ENCODE data around the gene MXI1.
A peak's percentile ranks its signal among the peaks of the same experiment; 100 is the strongest.

MXI1 gene

DNA sequence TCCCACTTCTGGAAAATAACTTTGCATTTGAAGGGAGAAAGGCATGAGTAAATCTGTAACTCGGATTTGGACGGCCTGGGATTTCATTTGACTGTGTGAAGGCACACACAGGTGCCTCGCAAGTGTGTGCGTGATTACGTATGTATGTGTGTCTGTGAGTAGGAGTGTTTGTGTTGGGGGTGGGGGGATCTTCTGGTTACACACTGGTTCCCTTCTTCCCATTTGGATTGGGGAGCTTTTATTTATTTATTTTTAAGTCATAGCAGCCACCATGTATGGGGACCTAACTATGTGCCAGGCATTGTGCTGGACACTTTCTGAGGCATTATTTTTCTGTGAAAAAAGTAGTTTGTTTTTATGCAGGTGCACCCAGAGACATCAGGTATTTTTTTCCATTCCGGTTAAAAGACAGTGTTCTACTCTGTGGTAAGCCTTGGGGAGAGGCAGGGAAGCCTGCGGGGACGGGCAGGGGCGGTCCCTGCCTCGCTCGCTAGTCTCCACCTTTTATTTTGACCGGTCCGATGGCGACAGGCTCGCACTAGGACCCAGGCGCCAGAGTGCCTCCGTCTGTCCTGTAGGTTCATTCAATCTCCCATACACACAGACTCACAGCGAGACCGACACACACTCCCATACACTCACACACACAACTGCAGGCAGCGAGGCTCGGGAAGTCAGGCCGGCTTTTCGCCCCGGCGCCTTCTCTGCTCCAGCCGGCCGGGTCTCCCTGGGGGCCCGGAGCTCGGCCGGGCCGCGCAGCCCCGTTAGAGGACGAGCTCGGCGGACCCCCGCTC, at the start of gene MXI1:
TSS of gene MXI1 (plus strand) at position 595 of the 794 bp plus-strand sequence. CDS start 204 bp downstream, outside the sequence.
- intact Hi-C loops (cut with micrococcal nuclease): loop anchor here (5.0 kb wide), 2 partner anchors 50 to 65 kb away; no protein-coding TSS in a partner anchor
- Mint-ChIP-seq H3K9me3 (no peaks in the 10 kb centered on the region), H3K27me3 (peaks cover 19% of the 10 kb centered on the region), H3K27ac (peak within 1 kb of the TSS; percentile 92), H3K4me3 (peak within 1 kb of the TSS; percentile 93), H3K4me1 (ENCODE audit: low read depth) (peaks cover 53% of the 10 kb centered on the region), H3K36me3 (ENCODE audit: low read depth) (peaks cover 27% of the 10 kb centered on the region)

DNA sequence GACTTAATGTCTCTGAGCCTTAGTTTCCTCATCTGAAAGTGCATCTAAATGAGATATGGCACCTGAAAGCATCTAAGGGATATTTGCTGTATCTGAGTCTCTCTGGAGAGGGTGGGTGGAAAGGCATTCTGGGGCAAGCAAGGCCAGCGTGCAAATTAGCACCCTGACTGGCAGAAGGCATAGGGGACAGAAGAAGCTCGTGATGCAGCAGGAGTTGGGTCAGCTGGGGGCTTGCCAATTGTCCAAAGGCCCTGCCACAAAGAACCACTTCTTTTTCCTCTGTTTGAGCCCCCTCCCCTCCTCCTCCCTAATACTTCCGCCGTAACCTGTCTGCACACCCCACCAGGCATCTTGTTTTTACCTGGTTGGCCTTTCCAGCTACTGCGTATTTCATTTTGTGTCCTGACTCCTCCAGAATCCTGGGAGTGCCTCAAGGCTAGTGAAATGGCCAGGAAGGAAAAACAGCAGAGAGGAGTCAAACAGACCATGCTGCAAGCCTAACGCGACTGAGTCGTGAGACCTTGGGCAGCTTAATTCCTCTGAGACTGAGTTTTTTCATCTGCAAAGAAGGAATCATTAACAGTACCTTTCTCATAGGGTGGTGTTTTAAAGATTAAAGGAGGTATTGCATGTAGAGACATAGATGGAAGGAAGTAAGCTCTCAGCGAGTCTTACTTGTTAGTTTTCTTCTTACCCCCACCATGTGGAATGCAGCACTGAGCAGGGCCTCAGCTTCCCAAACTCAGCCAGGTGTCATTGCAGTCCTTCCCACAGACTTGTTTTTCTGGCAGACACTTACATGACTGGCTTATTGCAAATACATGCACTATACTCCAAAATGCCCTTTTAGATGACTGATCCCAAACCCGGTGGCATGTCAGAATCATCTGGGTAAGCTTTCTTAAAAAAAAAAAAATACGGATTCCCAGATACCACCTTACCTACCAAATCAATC, 49.1 kb upstream of the MXI1 start:
- Mint-ChIP-seq H3K4me1 (ENCODE audit: low read depth) (peaks cover 48% of the 10 kb centered on the region), H3K36me3 (ENCODE audit: low read depth) (no peaks in the 10 kb centered on the region), H3K27me3 (peaks cover 8% of the 10 kb centered on the region), H3K4me3 (no peak overlapping the region), H3K27ac (no peak overlapping the region), H3K9me3 (no peaks in the 10 kb centered on the region)
- intact Hi-C loops (cut with micrococcal nuclease): loop anchor here (5.0 kb wide), 1 partner anchor 49 kb away; the partner anchor contains the start of gene MXI1

DNA sequence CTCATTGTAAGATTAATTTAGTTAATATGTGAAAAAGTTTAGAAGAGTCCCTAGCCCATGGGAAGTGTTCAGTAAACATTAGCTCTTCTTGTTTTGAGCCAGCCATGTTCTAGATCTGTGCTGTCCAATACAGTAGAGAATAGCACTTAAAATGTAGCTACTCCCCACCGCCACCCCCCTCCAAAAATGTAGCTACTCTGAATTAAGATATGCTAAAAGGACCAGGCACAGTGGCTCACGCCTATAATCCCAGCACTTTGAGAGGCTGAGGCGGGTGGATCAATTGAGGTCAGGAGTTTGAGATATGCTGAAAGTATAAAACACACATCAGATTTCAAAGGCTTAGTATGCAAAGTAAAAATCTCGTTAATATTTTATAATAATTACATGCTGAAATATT, 47.3 kb upstream of the MXI1 start:
- H3K4me3 Mint-ChIP-seq: no peak overlapping the region
- no peaks in the 10 kb centered on the region for H3K36me3 Mint-ChIP-seq (ENCODE audit: low read depth)
- no peaks in the 10 kb centered on the region for H3K9me3 Mint-ChIP-seq
- intact Hi-C loops (cut with micrococcal nuclease): no loop called here
- no peak overlapping the region for H3K27ac Mint-ChIP-seq
- H3K27me3 Mint-ChIP-seq: peaks cover 9% of the 10 kb centered on the region
- peaks cover 45% of the 10 kb centered on the region for H3K4me1 Mint-ChIP-seq (ENCODE audit: low read depth)

DNA sequence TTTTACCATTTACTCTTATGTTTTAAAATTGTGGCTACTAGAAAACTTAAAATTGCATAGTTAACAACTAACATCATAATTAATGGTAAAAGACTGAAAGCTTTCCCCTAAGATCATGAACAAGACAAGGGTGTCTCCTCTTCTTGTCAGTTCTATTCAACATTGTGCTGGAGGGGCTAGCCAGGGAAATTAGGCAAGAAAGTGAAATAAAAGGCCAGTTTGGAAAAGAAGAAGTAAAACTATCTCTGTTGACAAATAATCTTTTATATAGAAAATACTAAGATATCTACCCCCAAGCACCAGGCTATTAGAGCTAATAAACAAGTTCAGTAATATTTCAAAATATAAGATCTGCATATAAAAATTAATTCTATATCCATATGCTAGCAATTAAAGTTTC, 46.9 kb upstream of the MXI1 start:
- Mint-ChIP-seq H3K27ac (no peak overlapping the region), H3K9me3 (no peaks in the 10 kb centered on the region), H3K27me3 (peaks cover 9% of the 10 kb centered on the region), H3K4me1 (ENCODE audit: low read depth) (peaks cover 46% of the 10 kb centered on the region), H3K4me3 (no peak overlapping the region), H3K36me3 (ENCODE audit: low read depth) (no peaks in the 10 kb centered on the region)
- intact Hi-C loops (cut with micrococcal nuclease): no loop called here

DNA sequence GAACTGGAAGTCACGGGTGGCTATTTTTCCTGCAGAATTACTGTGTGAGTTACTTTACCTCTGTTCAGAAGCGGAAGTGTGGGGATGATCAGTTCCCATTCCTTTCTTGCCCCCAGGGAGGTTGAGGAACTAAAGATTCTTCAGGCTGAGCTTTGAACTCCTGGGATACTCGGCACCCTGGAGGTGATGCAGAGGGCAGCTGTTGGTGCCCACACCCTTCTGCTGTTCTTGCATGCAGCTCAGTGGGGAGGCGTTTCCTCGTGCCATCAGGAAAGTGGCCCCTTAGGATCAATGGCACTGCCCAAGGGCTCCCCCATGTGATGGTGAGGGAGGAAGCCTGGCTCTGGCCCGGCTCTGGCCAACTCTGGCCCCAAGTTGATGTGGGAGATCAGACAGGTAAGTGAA, 44.7 kb upstream of the MXI1 start:
- Mint-ChIP-seq H3K4me1 (ENCODE audit: low read depth) (peaks cover 38% of the 10 kb centered on the region), H3K27me3 (peaks cover 25% of the 10 kb centered on the region), H3K9me3 (no peaks in the 10 kb centered on the region), H3K4me3 (peak overlapping the region; percentile 4), H3K36me3 (ENCODE audit: low read depth) (no peaks in the 10 kb centered on the region), H3K27ac (peak overlapping the region; percentile 34)
- intact Hi-C loops (cut with micrococcal nuclease): no loop called here

DNA sequence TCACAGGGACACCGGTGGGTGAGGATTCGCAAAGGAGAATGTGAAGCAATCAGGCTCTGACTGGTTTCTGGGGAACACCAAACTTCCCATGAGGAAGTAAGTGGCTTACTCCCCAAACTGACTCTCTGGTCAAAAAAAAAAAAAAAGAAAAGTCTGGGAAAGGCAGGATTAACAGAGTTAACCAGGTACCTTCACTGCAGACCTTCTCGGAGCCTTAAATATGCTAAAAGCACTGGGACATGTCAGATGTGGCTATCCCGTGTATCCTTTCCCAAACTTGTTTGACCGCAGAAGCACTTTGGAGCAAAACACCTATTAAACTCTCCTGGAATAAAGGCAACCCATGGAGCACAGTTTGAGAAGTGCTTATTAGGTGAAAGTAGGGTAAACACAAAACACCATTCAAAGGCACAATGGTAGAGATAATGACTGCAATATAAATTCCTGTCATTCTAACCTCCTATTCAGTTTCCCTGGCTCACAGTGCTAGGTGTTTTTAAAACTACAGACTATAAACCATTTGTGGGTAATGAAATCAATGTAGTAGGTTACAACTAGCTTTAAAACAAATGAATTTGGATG, 44.1 kb upstream of the MXI1 start:
- no peaks in the 10 kb centered on the region for H3K36me3 Mint-ChIP-seq (ENCODE audit: low read depth)
- H3K4me1 Mint-ChIP-seq (ENCODE audit: low read depth): peaks cover 43% of the 10 kb centered on the region
- intact Hi-C loops (cut with micrococcal nuclease): no loop called here
- no peak overlapping the region for H3K4me3 Mint-ChIP-seq
- H3K27me3 Mint-ChIP-seq: peaks cover 27% of the 10 kb centered on the region
- no peaks in the 10 kb centered on the region for H3K9me3 Mint-ChIP-seq
- peak overlapping the region; percentile 34 for H3K27ac Mint-ChIP-seq

DNA sequence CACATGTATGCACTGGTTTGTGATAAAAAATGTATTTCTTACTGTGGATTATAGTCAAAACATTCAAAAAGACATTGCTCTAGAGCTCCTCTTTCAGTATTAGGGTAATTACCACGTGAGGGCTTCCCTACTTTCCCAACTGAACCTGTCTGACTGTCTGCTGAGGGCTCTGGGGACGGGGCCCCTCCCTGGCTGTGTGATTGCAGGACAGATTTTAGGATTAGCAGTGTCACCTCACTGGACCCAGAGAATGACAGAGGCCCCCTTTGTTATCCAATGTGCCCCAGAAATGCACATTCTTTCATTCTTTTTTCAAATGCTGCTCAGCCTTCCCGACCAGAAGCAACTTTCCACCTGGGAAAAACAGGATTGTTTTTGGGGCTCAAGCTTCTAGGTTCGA, 43.6 kb upstream of the MXI1 start:
- H3K36me3 Mint-ChIP-seq (ENCODE audit: low read depth): no peaks in the 10 kb centered on the region
- no peaks in the 10 kb centered on the region for H3K9me3 Mint-ChIP-seq
- H3K4me1 Mint-ChIP-seq (ENCODE audit: low read depth): peaks cover 49% of the 10 kb centered on the region
- H3K4me3 Mint-ChIP-seq: no peak overlapping the region
- H3K27ac Mint-ChIP-seq: no peak overlapping the region
- H3K27me3 Mint-ChIP-seq: peaks cover 31% of the 10 kb centered on the region
- intact Hi-C loops (cut with micrococcal nuclease): no loop called here

DNA sequence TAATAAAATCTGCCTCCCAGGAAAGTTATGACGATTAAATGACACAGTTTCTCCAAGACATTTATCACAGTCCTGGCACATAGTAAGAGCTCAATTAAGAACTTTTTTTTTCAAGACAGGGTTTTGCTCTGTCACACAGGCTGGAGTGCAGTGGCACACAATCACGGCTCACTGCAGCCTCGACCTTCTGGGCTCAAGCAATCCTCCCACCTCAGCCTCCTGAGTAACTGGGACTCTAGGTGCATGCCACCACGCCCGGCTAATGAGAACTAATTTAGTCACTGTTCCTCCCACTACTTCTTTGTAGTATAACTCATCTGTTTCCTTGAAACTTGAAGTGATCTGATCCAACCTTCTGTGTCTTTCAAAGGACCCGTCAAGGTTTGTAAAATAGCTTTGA, 42.2 kb upstream of the MXI1 start:
- intact Hi-C loops (cut with micrococcal nuclease): no loop called here
- Mint-ChIP-seq H3K27me3 (peaks cover 42% of the 10 kb centered on the region), H3K36me3 (ENCODE audit: low read depth) (no peaks in the 10 kb centered on the region), H3K9me3 (no peaks in the 10 kb centered on the region), H3K27ac (peak overlapping the region; percentile 4), H3K4me1 (ENCODE audit: low read depth) (peaks cover 56% of the 10 kb centered on the region), H3K4me3 (no peak overlapping the region)

DNA sequence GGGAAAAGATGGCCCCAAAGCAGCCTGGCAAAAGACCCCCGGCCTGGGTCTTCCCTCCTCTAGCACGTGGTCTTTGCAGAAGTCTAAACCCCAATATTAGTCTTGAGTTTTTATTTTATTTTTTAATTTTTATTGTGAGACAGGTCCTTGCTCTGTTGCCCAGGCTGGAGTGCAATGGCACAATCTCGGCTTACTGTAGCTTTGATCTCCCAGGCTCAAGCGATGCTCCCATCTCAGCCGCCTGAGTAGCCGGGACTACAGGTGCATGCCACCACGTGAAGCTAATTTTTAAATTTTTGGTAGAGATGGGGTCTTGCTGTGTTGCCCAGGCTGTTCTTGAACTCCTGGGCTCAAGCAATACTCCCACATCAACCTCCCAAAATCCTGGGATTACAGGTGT, 40.3 kb upstream of the MXI1 start:
- peaks cover 44% of the 10 kb centered on the region for H3K27me3 Mint-ChIP-seq
- H3K36me3 Mint-ChIP-seq (ENCODE audit: low read depth): no peaks in the 10 kb centered on the region
- no peak overlapping the region for H3K4me3 Mint-ChIP-seq
- H3K4me1 Mint-ChIP-seq (ENCODE audit: low read depth): peaks cover 65% of the 10 kb centered on the region
- intact Hi-C loops (cut with micrococcal nuclease): no loop called here
- H3K9me3 Mint-ChIP-seq: no peaks in the 10 kb centered on the region
- H3K27ac Mint-ChIP-seq: no peak overlapping the region

DNA sequence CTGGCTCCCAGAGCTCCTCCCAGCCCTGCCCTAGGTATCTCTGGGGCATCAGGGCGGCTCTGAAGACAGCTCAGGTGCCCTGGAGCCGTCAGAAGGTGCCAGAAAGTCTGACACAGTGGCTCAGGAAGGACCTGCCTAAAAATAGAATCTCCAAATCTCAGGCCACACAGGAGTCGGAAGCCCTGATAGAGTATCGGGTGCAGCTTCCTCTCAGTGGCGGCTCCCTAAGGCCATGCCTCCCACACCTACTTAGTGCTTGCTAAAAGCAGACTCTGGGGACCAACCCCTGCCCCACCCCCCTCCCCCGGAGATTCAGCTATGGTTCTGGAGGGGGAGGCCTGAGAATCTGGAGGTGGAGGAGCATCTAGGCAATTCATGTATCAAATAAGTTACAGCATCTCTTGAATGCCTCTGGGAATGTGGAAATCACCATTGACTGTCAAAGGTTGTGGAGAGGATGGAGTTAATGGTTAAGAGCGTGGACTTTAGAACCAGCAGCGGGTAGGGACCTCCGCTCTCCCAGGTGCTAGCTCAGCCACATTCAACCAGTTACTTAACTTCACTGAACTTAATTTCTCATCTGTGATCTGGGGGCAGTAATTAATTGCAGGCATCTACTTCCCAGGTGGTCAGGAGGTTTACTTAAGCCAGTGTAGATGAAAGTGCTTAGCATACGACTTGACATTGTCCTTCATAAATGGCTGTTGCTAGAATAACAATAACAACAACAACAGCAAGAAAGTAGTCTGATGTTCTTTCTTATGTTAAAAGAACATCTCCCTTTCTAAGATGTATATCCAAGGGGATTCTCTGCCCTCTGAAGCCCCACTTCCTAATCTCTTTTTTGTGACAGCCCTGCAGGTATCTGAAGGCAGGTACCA, 38.6 kb upstream of the MXI1 start:
- H3K27ac Mint-ChIP-seq: no peak overlapping the region
- no peaks in the 10 kb centered on the region for H3K9me3 Mint-ChIP-seq
- peaks cover 49% of the 10 kb centered on the region for H3K27me3 Mint-ChIP-seq
- H3K4me3 Mint-ChIP-seq: no peak overlapping the region
- H3K4me1 Mint-ChIP-seq (ENCODE audit: low read depth): peaks cover 52% of the 10 kb centered on the region
- H3K36me3 Mint-ChIP-seq (ENCODE audit: low read depth): no peaks in the 10 kb centered on the region
- intact Hi-C loops (cut with micrococcal nuclease): no loop called here

DNA sequence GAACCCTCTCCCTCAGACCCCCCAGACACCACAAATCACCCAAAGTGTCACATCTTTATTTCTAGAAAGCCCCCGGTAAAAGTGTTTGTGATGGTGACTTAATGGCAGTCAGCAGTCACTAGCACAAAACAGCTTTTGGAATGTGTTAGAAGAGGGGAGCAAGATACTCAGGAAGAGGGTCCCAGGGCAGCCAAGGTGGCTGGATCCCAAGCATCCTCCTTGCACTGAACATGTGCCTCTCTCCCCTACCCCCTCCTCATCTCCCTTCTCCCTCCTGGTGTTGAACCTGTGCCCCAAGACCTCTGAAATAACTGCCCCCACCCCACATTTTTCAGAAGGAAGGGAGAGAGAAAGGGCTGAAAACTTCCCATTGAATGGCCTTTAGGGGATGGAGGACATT, 37.8 kb upstream of the MXI1 start:
- Mint-ChIP-seq H3K4me3 (no peak overlapping the region), H3K27me3 (peaks cover 45% of the 10 kb centered on the region), H3K9me3 (no peaks in the 10 kb centered on the region), H3K36me3 (ENCODE audit: low read depth) (no peaks in the 10 kb centered on the region), H3K27ac (no peak overlapping the region), H3K4me1 (ENCODE audit: low read depth) (peaks cover 49% of the 10 kb centered on the region)
- intact Hi-C loops (cut with micrococcal nuclease): no loop called here

DNA sequence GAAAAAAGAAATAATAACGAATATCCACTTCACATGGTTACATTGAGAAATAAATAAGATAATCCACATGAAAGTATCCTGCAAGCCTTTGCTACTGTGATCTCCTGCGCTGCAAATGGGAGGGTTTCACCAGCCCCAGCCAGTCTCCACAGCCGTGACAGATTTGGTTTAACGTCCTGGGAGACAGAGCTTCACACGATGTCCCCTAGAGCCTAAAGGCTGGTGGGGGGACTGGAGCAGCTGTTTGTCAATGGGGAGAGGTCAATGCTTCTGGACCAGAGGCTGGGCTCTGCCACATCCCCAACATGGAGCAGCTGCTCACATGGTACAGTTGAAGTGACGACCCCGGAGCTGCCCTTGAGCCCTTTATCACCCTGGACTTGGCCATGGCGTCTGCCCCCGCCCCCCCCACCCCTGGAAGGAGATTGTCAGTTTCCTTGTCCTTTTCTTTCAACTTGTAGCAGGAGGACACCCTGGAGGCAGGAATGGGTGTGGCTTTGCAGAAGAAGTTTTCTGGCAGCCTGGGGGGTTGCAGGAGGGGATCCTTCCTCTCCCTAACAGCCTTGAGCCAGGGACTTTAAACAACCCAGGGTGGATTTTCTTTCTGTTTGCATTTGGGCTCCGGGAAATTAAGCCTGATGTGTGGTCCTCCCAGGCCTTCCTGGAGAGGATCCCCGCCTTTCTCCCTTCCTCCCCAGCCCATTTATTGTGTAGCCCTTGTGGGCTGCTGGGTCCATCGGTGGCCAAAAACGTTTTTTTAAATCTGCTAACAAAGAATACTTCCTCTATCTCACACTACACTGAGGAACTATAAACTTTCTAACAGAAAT, 37.0 kb upstream of the MXI1 start:
- intact Hi-C loops (cut with micrococcal nuclease): no loop called here
- Mint-ChIP-seq H3K4me1 (ENCODE audit: low read depth) (peaks cover 52% of the 10 kb centered on the region), H3K4me3 (peak overlapping the region; percentile 60), H3K36me3 (ENCODE audit: low read depth) (no peaks in the 10 kb centered on the region), H3K9me3 (no peaks in the 10 kb centered on the region), H3K27ac (peak overlapping the region; percentile 52), H3K27me3 (peaks cover 47% of the 10 kb centered on the region)

Measured in dendritic cell treated with granulocyte-macrophage colony-stimulating factor and Interleukin-4, amounts not matched to agents 40 ng/mL and 50 ng/mL, for 4 days (primary cell).